Muscle layer of duodenum (tissue), 2 donors: ENCODE data around the gene USP37.

Source experiments
- H3K27ac ChIP-seq: one replicate; pipeline ENCODE4 v1.7.0; 2013; ENCODE audit warnings: mild to moderate bottlenecking, low read length
- H3K27me3 ChIP-seq: one replicate; pipeline ENCODE4 v1.7.0; 2013; ENCODE audit warnings: low read depth, mild to moderate bottlenecking, control low read depth, low read length
- H3K36me3 ChIP-seq, 2 donors: one replicate each; pipeline ENCODE4 v1.7.0; 2013; ENCODE audit warnings: low read length in 2 of 2, control low read depth in 1 of 2, mild to moderate bottlenecking in 1 of 2; ENCODE audit not compliant: insufficient read depth in 2 of 2, control insufficient read depth in 1 of 2
- H3K4me1 ChIP-seq, 2 donors: one replicate each; pipeline ENCODE4 v1.7.0; 2013; ENCODE audit warnings: low read length in 2 of 2, mild to moderate bottlenecking in 2 of 2, control low read depth in 1 of 2, moderate library complexity in 1 of 2; ENCODE audit not compliant: insufficient read depth in 2 of 2, control insufficient read depth in 1 of 2
- H3K4me3 ChIP-seq, 2 donors: one replicate each; pipeline ENCODE4 v1.7.0; 2013; ENCODE audit warnings: low read length in 2 of 2, low read depth in 1 of 2, mild to moderate bottlenecking in 1 of 2
- H3K9me3 ChIP-seq, 2 donors: one replicate each; pipeline ENCODE4 v1.7.0; 2013; ENCODE audit warnings: low read length in 2 of 2, control low read depth in 1 of 2, mild to moderate bottlenecking in 1 of 2; ENCODE audit not compliant: control insufficient read depth in 1 of 2
- donor health status: healthy.

Gene USP37

DNA sequence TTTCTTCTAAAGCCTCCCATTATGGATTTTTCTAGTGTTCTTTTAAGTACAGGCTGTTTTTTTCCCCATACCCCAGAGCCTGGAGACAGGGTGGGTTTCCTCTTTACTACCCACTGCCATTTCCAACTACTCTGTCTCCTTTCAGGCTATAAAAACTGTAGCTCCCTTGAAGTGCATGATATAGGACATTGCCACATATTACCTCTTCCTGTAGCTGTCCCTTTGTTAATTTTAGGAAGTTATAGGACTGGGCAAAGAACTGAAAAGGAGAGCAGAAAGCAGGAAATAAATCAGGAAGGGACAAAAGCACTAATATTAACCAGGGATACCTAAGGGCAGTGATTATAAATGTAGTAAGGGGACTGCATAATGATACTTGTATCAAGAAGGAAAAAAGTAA is 95.2 kb downstream of the USP37 start:
- Histone ChIP-seq H3K27me3 (no peaks in the 10 kb centered on the region), H3K9me3 (no peaks in the 10 kb centered on the region), H3K4me3 (no peak overlapping the region), H3K4me1 (peaks cover 0 to 9% of the 10 kb centered on the region in 2 donors), H3K36me3 (peaks cover 11% of the 10 kb centered on the region in 2 donors), H3K27ac (no peak overlapping the region)

- H3K9me3 ChIP-seq, result no peaks in the 10 kb centered on the region
- no peak overlapping the region for H3K4me3 ChIP-seq
- H3K4me1 ChIP-seq, result peaks cover 0 to 4% of the 10 kb centered on the region in 2 donors
- peaks cover 11% of the 10 kb centered on the region in 2 donors for H3K36me3 ChIP-seq
- H3K27me3 ChIP-seq, result no peaks in the 10 kb centered on the region
- no peak overlapping the region for H3K27ac ChIP-seq
These were observed 96.2 kb downstream of the USP37 start for GRCh38 chr2:218471982-218472381.

- Histone ChIP-seq H3K4me1 (peaks cover 0 to under 1% of the 10 kb centered on the region in 2 donors), H3K4me3 (no peak overlapping the region), H3K36me3 (peaks cover 11% of the 10 kb centered on the region in 2 donors), H3K27ac (no peak overlapping the region), H3K9me3 (no peaks in the 10 kb centered on the region), H3K27me3 (no peaks in the 10 kb centered on the region)
These were observed 97.1 kb downstream of the USP37 start for GRCh38 chr2:218471036-218471435.

DNA sequence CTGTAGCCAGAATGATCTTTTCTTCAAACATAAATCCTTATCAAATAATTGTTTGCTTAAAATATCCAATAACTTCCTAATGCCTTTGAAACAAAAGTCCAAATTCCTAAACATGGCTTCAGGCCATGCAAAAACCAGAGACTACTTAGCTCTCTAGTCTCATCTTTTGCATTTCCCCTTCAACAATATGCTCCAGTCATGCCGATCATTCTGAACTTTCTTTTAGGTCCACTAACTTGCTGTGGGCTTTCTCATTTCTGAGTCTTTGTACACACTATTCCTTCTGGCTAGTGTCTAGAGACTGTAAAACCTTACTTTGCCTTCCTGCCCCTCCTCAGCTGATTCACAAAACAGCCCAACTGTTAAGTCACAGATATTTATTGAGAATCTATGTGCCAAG is 97.7 kb downstream of the USP37 start:
- Histone ChIP-seq H3K36me3 (peaks cover 11% of the 10 kb centered on the region in 2 donors), H3K9me3 (no peaks in the 10 kb centered on the region), H3K27ac (no peak overlapping the region), H3K4me1 (peaks cover 0 to 4% of the 10 kb centered on the region in 2 donors), H3K27me3 (no peaks in the 10 kb centered on the region), H3K4me3 (no peak overlapping the region)

DNA sequence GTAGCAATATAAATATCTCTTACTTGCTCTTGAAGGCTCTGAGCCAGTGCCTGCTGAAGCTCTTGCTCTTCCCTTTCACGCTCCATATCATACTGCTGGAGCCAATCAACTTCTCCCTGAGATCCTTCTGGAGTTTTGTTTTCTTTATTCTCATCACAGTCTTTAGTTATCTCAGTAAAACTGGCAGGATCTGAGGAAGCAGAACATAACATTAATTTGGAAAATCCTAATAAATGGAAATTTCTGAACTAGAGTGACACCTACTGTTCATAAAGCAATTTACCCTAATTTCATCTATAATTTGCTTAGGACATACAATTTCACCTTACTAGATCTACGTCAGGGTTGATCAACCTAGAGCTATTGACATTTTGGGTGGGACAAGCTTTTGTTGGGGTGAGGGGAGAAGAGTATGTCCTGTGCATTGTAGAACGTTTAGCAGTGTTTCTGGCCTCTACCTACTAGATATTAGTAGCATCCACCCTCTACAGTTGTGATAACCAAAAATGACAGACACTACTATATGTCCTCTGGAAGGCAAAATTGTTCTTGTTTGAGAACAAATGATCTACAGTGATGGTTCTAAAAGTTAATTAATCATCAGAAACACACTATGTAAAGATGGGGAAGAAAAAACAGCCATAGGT is 102.0 kb downstream of the USP37 start:
- no peaks in the 10 kb centered on the region for H3K27me3 ChIP-seq
- H3K9me3 ChIP-seq, result no peaks in the 10 kb centered on the region
- H3K4me1 ChIP-seq, result peaks cover 0 to 4% of the 10 kb centered on the region in 2 donors
- peaks cover 0 to 21% of the 10 kb centered on the region in 2 donors for H3K36me3 ChIP-seq
- no peak overlapping the region for H3K4me3 ChIP-seq
- no peak overlapping the region for H3K27ac ChIP-seq

GRCh38 chr2:218458598-218458997 is 109.6 kb downstream of the USP37 start:
- Histone ChIP-seq H3K4me1 (no peaks in the 10 kb centered on the region), H3K36me3 (peaks cover 19 to 40% of the 10 kb centered on the region in 2 donors), H3K9me3 (no peaks in the 10 kb centered on the region), H3K4me3 (no peak overlapping the region), H3K27ac (no peak overlapping the region), H3K27me3 (no peaks in the 10 kb centered on the region)

GRCh38 chr2:218456849-218457248 is 111.3 kb downstream of the USP37 start:
- Histone ChIP-seq H3K36me3 (peaks cover 19 to 42% of the 10 kb centered on the region in 2 donors), H3K27me3 (no peaks in the 10 kb centered on the region), H3K27ac (no peak overlapping the region), H3K9me3 (no peaks in the 10 kb centered on the region), H3K4me3 (no peak overlapping the region), H3K4me1 (no peaks in the 10 kb centered on the region)

DNA sequence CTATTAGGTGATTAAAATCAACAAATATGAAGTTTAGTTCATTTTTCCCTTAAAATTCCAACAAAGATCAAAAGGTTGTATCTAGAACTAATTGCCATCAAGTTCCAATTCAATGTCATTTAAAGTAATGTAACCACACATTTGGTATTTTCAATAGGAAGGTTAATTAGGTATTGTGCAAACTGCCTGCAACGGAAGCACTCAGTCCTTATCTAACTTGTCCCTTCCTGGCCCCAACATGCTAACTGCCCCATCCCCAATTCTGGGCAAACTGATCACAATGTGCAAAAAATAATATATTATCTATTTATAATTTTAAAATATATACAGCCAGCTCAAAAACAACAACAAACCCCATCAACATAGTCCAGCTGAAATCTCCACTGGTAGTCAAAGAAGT is 116.1 kb downstream of the USP37 start:
- Histone ChIP-seq H3K36me3 (peaks cover 31 to 48% of the 10 kb centered on the region in 2 donors), H3K4me1 (no peaks in the 10 kb centered on the region), H3K27ac (no peak overlapping the region), H3K9me3 (no peaks in the 10 kb centered on the region), H3K27me3 (no peaks in the 10 kb centered on the region), H3K4me3 (no peak overlapping the region)

DNA sequence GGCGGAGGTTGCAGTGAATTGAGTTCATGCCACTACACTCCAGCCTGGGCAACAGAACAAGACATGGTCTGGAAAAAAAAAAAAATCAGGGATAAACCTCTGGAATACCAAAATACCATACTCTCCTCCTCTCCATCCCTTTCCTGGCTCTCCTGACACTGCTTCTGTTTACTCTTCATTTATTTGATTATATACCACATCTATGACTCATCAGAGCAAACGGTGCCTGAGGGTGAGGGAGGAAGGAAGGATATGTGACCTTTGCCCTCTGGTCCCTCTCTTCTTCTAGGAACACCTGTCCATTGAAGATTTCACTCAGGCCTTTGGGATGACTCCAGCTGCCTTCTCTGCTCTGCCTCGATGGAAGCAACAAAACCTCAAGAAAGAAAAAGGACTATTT is 119.2 kb downstream of the USP37 start:
- no peaks in the 10 kb centered on the region for H3K4me1 ChIP-seq
- no peaks in the 10 kb centered on the region for H3K27me3 ChIP-seq
- peaks cover 14 to 21% of the 10 kb centered on the region in 2 donors for H3K36me3 ChIP-seq
- no peak overlapping the region for H3K27ac ChIP-seq
- no peak overlapping the region for H3K4me3 ChIP-seq
- H3K9me3 ChIP-seq, result no peaks in the 10 kb centered on the region

GRCh38 chr2:218447072-218447471 is 121.1 kb downstream of the USP37 start:
- no peak overlapping the region for H3K27ac ChIP-seq
- H3K36me3 ChIP-seq, result peaks cover 11 to 14% of the 10 kb centered on the region in 2 donors
- H3K4me3 ChIP-seq, result no peak overlapping the region
- H3K27me3 ChIP-seq, result no peaks in the 10 kb centered on the region
- no peaks in the 10 kb centered on the region for H3K9me3 ChIP-seq
- no peaks in the 10 kb centered on the region for H3K4me1 ChIP-seq

- H3K36me3 ChIP-seq, result peaks cover 11 to 16% of the 10 kb centered on the region in 2 donors
- H3K27ac ChIP-seq, result no peak overlapping the region
- H3K4me3 ChIP-seq, result no peak overlapping the region
- H3K27me3 ChIP-seq, result no peaks in the 10 kb centered on the region
- H3K4me1 ChIP-seq, result no peaks in the 10 kb centered on the region
- H3K9me3 ChIP-seq, result no peaks in the 10 kb centered on the region
These were observed 121.6 kb downstream of the USP37 start for GRCh38 chr2:218446547-218446946.

- H3K4me3 ChIP-seq, result no peak overlapping the region
- H3K27me3 ChIP-seq, result no peaks in the 10 kb centered on the region
- no peaks in the 10 kb centered on the region for H3K4me1 ChIP-seq
- H3K27ac ChIP-seq, result no peak overlapping the region
- H3K36me3 ChIP-seq, result peaks cover 10 to 16% of the 10 kb centered on the region in 2 donors
- no peaks in the 10 kb centered on the region for H3K9me3 ChIP-seq
These were observed 122.5 kb downstream of the USP37 start for GRCh38 chr2:218445602-218446001.
